Measurements from ENCODE around the gene FGF7.
"Not testable (repeated sequence)": the region's sequence is repeated elsewhere in the genome, so short reads cannot be mapped to it uniquely, and the experiment has no call there.

Gene FGF7

DNA sequence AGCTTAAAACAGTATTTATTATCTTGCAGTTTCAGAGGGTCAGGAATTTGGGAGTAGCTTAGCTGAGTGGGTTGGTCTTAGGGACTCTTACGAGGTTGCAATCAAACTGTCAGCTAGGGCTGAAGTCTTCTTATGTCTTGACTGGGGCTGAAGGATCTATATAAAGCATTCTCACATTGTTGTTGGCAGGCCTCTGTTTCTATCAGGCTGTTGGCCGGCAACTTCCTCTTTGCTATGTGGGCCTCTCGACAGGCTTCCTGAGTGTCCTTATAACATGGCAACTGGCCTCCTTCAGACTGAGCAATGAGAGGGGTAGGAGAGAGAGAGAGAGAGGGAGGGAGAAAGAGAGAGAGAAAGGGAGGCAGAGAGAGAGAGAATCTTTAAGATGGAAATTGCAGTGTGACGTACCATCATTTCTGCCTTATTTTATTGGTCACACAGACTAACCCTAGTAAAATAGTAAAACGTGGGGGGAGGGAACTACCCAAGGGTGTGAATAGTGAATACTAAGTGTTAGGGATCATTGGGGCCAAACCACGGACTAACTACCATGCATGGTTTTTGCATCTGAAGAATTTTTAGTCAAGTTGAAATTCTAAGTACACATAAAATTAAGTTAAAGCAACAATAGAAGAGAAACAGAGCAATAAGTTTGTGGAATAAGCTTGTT lies 16.1 kb downstream of the FGF7 start:
- DNase-seq (ENCODE audit: low read depth in 2 of 3, low spot score in 2 of 3): no peak

DNA sequence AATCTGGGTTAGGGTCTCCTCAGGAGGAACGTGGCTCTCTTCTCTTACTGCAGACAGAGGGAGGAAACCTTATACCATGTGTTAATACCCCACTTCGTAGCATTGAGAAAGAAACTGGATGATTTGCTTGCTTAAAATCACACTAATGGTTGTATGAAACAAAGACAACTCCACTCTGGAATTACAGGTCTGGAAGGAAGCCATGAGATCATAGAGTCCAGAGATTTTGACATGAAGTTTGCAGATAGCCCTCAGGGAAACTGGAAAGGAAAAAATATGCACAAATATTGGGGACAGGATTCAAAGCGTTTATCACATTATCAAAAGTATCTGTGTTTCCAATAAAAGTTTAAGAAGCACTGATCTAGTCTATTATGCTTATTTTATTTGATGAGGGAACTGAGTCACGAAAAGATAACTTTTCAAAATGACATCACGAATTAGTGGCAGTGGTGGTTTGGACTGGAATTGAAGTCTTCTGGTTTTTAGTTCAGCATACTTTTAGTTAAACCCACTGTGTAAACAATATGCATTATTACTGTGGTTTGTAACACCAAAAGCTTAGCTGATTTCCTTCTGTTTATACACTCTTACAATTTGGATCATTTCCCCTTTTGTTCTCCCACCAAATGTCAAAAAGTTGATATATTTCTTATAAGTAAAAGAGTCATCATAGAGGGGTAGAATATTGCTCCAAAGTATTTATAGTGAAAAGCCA lies 16.8 kb downstream of the FGF7 start:
- DNase-seq (ENCODE audit: low read depth in 2 of 3, low spot score in 2 of 3): no peak

DNA sequence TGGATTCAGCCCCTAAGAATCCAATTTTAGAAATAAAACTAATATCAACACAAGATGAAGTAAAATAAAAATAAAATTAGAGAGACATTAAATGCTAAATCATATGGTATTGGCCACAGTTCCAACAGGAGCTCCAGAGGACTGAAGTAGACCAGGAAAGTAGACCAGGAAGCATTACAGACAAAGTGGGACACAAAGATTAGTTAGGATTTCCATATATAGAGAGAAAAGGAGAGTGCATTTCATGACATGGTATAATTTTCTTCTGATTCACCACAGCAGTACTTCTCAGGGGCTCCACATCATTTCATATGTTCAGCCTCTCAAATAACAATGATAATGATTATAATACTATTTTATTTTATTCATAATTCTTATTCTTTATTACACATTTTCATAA lies 18.3 kb downstream of the FGF7 start:
- no peak for DNase-seq (ENCODE audit: low read depth in 2 of 3, low spot score in 2 of 3)

DNA sequence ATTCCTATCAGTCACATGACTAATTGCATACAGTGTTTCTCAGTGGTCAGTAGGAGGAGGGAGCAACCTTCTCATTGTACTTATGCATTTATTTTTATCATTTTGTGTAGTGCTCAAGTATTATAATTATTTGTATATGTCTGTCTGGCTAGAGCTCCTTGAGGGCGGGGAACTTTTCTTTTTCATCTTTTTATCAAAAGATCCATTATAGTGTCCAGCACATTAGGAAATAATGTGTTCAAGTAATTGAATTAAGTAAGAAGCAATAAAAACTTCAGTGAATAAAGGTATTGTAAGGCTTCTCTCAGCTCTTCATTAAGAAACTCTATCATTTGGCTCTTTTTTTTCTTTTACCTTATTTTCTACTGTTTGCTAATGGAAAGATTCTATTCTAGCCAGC lies 18.8 kb downstream of the FGF7 start:
- no peak for DNase-seq (ENCODE audit: low read depth in 2 of 3, low spot score in 2 of 3)

DNA sequence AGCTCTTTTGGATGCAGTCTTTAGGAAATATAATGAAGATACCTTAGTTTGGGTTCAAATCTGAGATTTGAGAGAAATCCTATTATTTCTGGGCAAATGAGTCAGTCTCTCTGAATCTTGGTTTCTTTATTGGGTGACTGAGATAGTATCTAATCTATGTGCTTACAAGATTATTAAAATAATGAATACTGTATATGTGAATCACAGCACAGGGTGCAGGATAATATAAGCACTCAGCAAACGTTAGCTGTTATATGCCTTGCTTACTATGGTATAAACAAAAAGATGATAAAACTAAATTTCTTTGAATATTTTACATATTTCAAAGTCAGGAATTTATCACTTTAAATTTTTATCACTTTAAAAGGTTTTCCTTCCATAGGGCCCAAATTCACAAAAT lies 29.6 kb downstream of the FGF7 start:
- DNase-seq (ENCODE audit: low read depth in 2 of 3, low spot score in 2 of 3): no peak

DNA sequence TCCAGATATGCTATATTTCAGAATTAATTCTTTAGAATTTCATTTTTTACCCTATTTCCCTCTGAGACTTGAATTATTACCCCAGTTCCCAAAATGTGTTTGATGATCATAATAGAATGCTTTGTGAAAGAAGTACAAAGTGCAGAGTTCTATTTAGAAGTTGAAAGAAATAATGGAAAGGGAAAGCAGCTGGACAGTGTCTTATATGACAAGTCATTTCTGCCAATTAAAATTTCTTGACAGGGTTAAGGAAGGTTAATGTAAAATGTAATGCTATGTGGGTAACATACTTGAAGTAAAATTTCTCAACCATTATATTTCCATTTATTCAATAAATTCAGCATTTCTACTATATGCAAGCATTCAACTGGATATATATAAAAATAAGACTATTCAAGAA lies 33.1 kb downstream of the FGF7 start:
- DNase-seq (ENCODE audit: low read depth in 2 of 3, low spot score in 2 of 3): no peak

DNA sequence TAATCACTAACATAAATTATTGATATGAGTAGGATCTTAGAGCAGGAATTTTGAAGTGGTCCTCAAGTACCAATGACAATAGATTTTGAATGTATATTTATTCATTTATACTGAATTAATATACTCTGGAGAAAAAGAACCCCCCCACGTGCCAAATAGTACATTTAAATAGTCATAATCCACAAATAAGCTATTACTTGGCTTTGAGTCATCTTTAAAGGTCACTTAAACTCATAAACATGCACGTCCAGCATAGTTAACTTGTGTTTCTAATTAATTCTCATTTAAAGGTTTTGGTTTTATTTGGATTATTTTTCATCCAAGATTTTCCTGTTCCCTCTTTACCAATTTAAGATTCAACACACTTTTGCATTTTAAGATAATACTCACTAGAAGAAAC lies 35.1 kb downstream of the FGF7 start:
- no peak for DNase-seq (ENCODE audit: low read depth in 2 of 3, low spot score in 2 of 3)

DNA sequence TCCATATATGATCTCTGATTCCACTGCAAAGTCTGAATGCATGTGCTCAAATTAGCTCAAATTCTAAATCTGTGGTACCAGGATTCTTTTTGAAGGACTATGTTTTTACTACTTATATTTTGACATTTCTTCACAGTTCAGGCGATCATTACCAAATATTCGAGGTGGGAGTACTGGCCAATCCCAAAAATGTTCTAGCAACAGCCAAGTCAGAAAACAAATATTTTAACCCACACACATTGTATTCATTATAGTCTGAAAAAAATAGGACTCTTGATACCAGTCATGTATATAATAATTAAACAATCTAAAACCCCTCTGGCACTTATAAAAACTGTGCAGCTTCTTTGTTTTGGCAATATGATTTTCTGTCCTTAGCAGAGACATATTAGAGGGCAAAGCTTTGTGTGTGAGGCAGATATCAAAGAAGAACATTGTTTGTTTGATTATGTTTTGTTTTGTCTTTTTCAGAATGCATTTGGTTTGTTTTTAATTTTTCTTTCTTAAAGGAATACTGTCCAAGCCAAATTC lies 37.4 kb downstream of the FGF7 start:
- no peak for DNase-seq (ENCODE audit: low read depth in 2 of 3, low spot score in 2 of 3)

DNA sequence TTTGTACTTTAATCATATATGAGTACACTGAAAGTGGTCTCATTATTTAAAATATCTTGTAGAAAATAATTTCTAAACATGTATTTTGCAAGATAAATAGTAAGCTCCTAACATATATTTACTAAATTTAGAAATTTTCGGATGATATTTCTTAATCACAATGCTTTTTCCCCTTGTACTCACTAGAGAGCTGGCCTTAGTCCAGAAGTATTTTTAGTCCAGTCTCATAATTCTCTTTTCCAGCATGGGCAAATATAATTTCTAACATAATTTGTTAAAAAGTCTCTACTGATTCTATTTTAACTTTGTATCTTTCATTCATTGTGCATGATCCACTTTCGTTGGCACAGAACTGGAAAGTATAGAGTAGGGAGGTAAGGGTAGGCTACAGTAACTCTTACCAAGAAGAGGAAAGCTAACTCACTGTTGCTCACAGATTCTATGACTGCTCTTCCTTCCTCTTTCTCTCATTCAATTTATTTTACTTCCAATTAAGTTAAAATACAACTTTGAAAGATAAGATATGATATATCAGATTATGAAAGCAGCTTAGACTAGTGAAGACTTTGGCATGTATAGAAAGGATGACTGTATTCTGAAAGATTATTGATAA lies 39.3 kb downstream of the FGF7 start:
- DNase-seq (ENCODE audit: low read depth in 2 of 3, low spot score in 2 of 3): no peak

DNA sequence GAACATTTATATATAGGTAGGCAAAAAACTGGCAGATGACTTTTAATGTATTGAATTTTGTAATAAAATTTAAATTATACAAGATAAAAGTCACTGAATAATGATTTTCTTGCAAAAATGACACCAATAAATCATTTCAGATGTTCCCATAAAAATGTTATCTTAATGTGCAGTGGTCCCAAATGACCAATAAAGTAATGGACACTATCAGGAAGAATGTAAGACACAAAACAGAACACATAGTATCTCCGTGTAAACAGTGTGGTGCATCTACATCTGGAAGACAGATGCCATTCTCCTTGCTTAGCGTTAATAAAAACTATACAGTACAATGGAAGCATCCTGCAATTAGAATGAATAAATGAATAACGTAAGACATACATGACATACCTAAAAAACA lies 41.5 kb downstream of the FGF7 start:
- DNase-seq (ENCODE audit: low read depth in 2 of 3, low spot score in 2 of 3): no peak

DNA sequence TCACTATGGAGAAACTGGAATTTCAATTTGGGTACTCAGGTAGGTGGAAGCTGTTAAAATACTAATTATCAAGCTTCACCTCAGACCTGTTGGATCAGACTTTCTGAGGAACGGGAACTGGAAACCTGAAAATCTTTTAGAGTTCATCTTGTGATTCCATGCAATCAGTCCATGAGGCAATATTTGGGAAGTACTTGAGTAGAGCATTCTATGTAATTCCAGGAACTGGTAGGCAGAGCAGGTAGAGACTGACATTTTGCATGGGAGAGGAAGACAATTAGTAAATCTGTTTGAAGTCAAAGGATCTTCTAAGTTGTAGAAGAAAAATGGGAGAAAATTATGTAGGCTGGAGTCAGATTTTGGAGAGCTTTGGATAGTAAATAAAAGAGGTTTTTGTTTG lies 43.1 kb downstream of the FGF7 start:
- DNase-seq (ENCODE audit: low read depth in 2 of 3, low spot score in 2 of 3): no peak

DNA sequence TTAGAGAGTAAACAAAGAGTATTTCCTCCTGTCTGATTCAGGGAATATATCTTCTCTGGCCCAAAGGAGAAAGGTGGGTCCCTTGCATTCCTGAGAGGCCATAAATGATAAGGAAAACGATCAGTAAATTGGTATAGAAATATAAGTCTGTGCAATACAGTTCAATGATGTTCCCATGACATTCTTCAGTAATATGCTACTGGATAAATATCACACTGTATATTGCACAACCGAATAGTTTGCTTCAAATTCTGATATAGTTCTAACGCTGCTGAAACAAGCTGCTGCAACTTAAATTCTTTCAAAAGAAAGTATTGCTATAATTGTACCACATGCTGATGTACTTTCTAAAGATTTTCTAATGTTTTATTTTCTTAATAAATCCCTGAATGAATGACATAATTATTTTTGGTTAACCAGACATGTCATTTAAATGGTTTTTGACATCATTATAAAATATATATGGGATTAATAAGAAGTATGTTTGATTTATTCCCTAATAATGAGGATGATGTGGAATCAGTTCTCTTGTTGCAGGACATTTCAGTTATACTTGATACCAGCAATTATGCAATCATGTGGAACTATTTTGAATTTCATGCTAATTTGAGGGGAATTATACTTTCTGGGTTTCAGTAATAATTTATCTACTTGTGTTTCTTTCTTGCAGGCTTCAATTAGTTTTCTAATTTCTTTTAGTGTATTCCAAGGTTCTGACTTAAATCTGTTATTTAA lies 44.9 kb downstream of the FGF7 start:
- no peak for DNase-seq (ENCODE audit: low read depth in 2 of 3, low spot score in 2 of 3)

DNA sequence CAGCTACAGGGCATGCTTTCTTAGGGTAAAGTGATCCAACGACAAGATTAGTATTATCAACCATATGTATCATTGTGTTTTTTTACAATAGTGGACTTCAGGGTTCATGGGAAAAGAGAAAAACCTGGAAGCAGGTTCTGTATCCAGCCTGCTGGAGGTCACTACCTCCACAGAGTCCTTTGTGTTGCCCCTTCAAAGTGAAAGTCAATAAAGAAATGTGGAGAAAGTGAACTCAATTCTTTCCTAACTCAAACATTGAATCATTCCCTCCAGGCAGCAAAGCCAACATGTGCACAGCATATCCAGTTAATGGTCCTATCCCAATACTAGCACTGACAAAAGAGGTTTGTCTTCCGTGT lies 45.4 kb downstream of the FGF7 start:
- no peak for DNase-seq (ENCODE audit: low read depth in 2 of 3, low spot score in 2 of 3)

DNA sequence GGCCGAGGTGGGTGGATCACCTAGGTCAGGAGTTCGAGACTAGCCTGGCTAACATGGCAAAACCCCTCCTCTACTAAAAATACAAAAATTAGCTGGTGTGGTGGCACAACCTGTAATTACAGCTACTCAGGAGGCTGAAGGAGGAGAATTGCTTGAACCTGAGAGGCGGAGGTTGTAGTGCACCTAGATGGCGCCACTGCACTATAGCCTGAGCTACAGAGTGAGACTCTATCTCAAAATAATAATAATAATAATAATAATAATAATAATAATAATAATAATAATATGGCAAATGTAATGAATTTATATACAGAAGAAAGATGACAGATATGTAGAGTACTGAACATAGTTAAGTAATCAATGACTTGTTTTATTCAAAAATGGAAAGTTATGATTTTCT lies 48.2 kb downstream of the FGF7 start:
- DNase-seq (ENCODE audit: low read depth in 2 of 3, low spot score in 2 of 3): not testable (repeated sequence)

DNA sequence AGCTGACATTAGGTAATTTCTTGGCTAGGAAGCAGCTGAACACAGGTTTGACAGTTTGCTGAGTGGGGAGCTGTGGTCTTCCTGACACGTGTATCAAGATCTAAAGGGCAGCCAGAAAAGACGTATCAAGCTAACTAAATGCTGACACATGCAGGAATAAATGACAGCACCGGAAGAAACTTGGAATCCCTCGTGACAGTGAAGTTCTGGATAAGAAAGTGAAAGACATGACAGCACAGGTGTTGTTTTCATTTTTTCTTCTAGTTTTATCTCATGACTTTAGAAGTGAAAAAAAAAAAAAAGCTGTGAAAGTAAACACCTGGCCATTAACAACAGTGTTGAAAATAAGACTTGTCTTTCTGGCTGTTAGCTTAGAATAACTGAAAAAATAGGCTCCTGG lies 48.7 kb downstream of the FGF7 start:
- DNase-seq (ENCODE audit: low read depth in 2 of 3, low spot score in 2 of 3): no peak

DNA sequence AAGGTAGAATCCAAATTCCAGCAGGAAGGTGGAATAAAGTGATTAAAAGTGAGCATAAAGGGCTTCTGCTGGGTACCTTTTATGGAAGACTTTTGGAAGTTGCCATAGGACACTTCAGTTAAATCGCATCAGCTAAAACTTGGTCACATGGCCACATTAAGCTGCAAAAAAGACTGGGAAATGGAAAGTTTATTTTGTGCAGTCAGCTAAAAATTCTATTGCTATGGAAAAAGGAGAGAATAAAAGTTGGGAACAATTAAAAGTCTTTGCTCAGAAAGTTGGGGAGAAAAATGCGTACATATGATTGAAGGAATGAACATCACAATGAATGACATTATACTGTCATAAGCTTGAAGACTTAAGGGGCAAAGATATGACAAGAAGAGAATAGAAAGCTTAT lies 49.3 kb downstream of the FGF7 start:
- no peak for DNase-seq (ENCODE audit: low read depth in 2 of 3, low spot score in 2 of 3)

DNA sequence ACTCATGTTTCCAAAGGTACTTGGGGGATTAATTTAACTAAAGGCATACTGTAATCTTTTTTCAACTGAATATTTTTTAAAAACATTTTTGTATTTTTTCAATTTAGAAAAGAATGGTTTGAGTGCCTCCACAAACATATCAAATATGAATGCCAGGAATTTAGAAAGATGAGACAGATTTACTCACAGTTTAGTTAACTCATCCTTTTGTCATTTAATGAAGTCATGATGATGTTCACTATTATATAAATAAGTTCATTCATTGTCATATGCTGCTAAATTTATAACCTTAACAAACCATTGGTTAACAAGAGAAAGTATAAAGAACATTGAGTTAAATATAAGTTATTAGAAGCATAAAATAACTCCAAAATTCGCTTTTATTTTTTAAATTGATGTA lies 50.0 kb downstream of the FGF7 start:
- DNase-seq (ENCODE audit: low read depth in 2 of 3, low spot score in 2 of 3): no peak

DNA sequence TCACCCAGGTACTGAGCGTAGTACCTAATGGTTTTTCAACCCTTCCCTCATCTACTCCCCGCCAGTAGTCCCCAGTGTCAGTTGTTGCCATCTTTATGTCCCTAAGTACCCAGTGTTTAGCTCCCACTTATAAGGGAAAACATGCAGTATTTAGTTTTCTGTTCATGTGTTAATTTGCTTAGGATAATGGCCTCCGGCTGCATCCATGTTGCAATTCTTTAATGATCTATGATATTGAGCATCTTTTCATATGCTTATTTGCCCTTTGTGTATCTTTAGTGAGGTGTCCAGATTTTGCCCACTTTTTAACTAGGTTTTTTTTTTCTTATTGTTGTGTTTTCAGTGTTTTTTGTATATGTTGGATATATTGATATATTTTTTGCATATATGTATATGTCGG lies 55.0 kb downstream of the FGF7 start:
- DNase-seq (ENCODE audit: low read depth in 2 of 3, low spot score in 2 of 3): not testable (repeated sequence)

DNA sequence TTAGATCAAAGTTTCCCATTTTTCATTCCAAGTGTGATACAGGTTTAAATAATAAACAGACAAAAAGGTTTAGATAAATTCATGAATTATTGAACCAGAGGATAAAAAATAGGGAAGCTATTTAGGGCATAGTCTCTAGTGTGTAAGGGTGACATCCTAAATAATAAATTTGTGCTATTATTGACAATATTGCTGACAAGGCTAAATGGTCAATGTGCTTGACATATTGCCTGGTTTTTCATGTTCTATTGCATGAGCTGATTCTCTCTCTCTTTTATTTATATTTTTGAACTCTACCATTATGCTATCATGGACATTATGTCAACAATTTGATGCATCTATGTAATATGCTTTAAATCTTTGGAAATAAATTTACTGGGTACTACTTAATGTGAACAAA lies 55.9 kb downstream of the FGF7 start:
- not testable (repeated sequence) for DNase-seq (ENCODE audit: low read depth in 2 of 3, low spot score in 2 of 3)

DNA sequence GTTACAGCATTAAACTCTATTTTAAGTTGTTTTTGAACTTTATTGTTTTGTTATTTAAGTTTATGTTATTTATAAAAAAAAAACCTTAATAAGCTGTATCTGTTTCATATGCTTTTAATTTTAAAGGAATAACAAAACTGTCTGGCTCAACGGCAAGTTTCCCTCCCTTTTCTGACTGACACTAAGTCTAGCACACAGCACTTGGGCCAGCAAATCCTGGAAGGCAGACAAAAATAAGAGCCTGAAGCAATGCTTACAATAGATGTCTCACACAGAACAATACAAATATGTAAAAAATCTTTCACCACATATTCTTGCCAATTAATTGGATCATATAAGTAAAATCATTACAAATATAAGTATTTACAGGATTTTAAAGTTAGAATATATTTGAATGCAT lies 62.4 kb downstream of the FGF7 start:
- DNase-seq (ENCODE audit: low read depth in 2 of 3, low spot score in 2 of 3): not testable (repeated sequence)

DNA sequence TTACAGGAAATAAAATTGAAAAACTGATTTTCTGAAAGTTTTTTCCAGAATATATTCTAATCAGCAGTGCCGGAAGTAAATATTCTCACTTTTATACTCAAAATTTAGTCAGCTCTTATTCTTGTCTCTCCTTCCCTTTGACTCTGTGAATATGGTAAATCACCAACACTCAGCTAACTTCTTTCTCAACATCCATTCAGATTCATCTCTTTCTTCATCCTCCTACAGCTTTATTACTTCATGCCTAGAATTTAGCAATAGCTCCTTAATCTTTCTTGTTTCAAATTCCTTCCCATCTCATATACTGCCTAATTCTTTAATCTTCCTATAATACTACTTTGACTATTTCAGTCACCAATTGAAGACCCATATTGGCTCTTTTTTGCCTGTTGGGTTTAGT lies 67.9 kb downstream of the FGF7 start:
- no peak for DNase-seq (ENCODE audit: low read depth in 2 of 3, low spot score in 2 of 3)

DNA sequence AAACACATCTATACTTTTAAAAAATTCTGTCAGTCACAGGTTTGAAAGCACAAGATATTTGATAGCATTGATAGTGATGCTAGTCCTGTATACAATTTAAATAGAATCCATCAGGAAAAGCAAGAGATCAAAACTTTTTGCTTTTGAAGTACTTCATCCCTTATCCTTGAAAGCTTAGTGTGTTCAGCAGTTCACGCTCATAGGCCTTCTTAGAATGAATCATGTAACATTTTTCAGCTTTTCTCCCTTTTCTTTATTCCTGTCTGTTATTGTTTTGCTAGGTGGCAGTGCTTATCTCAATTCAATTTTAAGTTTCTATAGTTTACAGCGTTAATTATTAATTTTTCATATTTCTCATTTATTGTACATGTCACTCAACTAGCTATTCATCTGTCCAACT lies 69.1 kb downstream of the FGF7 start:
- DNase-seq (ENCODE audit: low read depth in 2 of 3, low spot score in 2 of 3): no peak
